WTC11 (cell line): ENCODE measurements around the gene SPOUT1.

Experiments used
- CTCF ChIP-seq: fragments of 200-600 bp; IDR thresholded peaks from 2 replicates; pipeline ENCODE4 v1.8.0; 2022; ENCODE audit warnings: antibody characterized with exemption
- ELF4 ChIP-seq: sonication (generic); formaldehyde crosslinking; IDR thresholded peaks from 2 replicates; pipeline ENCODE4 v1.8.1; 2022; ENCODE audit warnings: low read depth, mild to moderate bottlenecking, moderate library complexity, missing genetic modification reagents
- GABPB1 ChIP-seq: sonication (generic); formaldehyde crosslinking; IDR thresholded peaks from 2 replicates; pipeline ENCODE4 v1.8.1; 2023; ENCODE audit warnings: mild to moderate bottlenecking, missing genetic modification reagents
- MAX ChIP-seq: sonication (generic); formaldehyde crosslinking; IDR thresholded peaks from 2 replicates; pipeline ENCODE4 v1.8.0; 2022; ENCODE audit warnings: mild to moderate bottlenecking, missing genetic modification reagents
- NFYB ChIP-seq: sonication (generic); formaldehyde crosslinking; conservative IDR thresholded peaks from 2 replicates; pipeline ENCODE4 v1.8.0; 2022; ENCODE audit warnings: low read depth, missing genetic modification reagents
- PRDM15 ChIP-seq: sonication (generic); formaldehyde crosslinking; IDR thresholded peaks from 2 replicates; pipeline ENCODE4 v1.8.0; 2022; ENCODE audit warnings: missing genetic modification reagents
- ZNF281 ChIP-seq: sonication (generic); formaldehyde crosslinking; IDR thresholded peaks from 2 replicates; pipeline ENCODE4 v1.8.0; 2023; ENCODE audit warnings: mild to moderate bottlenecking, missing genetic modification reagents

- TF ChIP-seq CTCF (no peak), NFYB (CRISPR knock-in tag) (no peak), GABPB1 (CRISPR knock-in tag) (no peak), ZNF281 (CRISPR knock-in tag) (no peak), MAX (CRISPR knock-in tag) (no peak), ELF4 (no peak), PRDM15 (CRISPR knock-in tag) (no peak)
Measured at GRCh38 chr9:128800061-128800460, 29.5 kb downstream of the SPOUT1 start.
